Colon (tissue), 2 donors: ENCODE results near the gene ARHGAP12.
"Not testable (repeated sequence)": the region's sequence is repeated elsewhere in the genome, so short reads cannot be mapped to it uniquely, and the experiment has no call there.

Experiments used
- FAIRE-seq: peaks from 2 replicates; lab custom pipeline; 2012; peaks lifted over from hg19 to GRCh38; lab: Jason Lieb, UNC
- donor health status: control.
- donor health status: control.

Gene ARHGAP12

GRCh38 chr10:31768935-31769334 lies 159.7 kb downstream of the ARHGAP12 start:
- FAIRE-seq: not testable (repeated sequence)

GRCh38 chr10:31768467-31768866 lies 160.2 kb downstream of the ARHGAP12 start:
- no peak for FAIRE-seq

- no peak for FAIRE-seq
These were observed 163.1 kb downstream of the ARHGAP12 start for GRCh38 chr10:31765541-31765940.

GRCh38 chr10:31762316-31762715 lies 166.3 kb downstream of the ARHGAP12 start:
- FAIRE-seq: no peak

- FAIRE-seq: no peak
These were observed 167.5 kb downstream of the ARHGAP12 start for GRCh38 chr10:31761156-31761555.

GRCh38 chr10:31760674-31761081 lies 168.0 kb downstream of the ARHGAP12 start:
- FAIRE-seq: no peak

DNA sequence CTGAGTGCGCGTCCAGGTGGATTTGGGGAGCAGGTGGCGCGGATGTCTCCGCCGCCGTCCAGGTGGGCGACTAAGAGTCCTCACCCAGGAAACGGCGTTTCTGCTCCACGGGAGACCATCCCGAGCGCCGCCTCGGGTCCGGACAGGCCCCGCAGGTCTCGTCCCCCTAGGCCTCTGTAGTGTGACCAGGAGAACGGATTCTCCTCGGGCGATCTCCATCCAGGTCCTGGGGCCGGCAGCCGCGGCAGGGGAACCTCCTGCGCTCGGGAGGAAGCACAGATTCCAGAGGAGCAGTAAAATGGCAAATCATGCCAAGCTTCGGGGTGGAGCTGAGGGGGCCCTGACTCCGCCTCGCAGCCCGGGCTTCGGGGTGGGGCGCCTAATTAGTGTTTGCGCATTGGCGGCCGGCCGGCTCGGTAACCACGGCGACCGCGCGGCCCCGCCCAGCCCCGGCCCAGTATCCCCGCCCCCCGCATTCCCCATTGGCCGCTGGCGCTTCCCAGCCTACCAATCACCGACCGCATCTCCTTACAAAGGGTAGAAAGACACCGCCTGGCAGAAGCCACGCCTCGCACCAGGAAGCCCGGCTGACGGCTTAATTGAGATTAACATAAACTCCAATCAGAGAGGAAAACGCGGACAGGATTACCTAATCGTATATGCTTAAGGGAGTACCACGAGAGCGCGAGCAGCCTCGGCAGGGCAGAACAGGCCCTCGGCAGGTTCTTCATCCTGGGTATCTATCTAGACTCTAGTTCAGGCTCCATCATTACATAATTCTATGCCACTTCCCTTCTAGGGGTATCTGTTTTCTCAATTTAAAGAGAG lies 168.6 kb downstream of the ARHGAP12 start:
- peak; percentile 5 for FAIRE-seq

DNA sequence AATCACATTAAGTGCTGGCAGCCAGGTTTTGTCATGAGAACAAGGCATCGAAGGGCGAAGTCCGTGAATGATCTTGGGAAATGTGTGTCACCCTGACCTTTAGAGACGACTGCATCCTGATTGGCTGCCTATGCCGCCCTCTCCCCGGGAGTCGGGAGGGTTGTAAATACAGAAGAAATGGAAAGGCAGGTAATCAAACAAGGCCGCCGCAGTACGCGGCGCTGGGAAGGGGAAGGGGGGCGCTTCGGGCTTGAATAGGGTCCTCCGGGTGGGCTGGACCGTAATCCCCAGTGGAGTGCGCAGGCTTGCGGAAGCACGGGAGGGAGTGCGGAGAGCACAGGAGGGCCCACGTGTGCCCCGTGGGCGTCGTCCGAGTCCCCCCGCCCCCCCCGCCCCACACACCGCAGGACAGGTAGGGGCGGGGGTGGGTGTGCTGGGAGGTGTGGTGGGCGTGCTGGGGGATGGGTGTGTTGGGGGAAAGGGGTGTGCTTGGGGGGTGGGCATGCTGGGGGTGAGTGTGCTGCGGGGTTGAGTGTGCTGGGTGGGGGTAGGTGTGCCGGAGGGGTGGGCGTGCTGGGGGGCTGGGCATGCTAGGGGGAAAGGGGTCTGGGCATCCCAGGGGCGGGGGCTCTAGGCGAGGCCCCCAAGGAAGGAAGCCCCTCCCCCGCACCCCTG lies 169.4 kb downstream of the ARHGAP12 start:
- no peak for FAIRE-seq

- no peak for FAIRE-seq
These were observed 170.1 kb downstream of the ARHGAP12 start for GRCh38 chr10:31758495-31758894.

- no peak for FAIRE-seq
These were observed 170.8 kb downstream of the ARHGAP12 start for GRCh38 chr10:31757831-31758230.

DNA sequence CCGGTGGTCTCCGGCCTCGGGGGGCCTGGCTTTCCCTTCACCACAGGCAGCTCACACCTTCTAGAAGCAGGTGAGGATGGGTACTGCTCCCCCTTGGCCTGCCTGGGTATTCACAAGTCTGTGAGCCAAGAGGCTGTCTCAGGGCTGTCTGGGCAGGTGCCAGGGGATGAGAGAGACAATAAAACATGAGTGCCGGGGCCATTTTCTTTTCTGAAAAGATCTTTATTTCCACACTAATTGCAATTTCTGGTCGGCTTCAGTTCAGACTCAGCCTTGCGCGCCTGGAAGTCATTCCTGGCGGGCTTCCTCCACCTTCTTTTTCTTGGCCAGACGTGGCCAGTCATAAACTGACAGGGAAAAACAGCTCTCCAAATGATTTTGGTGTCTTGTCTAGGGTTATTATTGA lies 171.2 kb downstream of the ARHGAP12 start:
- no peak for FAIRE-seq

DNA sequence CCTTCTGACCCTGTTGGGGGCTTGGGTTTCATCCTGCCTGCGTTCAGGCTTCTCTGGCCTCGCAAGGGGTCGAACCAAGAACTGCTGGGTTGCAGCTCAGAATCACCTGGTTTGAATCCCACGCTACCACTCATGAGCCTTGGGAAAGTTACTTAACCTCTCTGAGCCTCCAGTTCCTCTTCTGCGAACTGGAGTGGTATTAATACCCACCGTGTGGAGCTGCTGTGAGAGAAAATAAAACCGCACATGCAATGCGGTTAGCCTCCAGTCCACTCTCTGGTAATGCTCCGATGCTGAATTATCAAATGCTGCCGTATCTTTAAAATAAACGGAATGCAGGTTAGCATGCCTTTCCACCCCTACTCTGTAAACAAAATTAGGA lies 171.9 kb downstream of the ARHGAP12 start:
- no peak for FAIRE-seq

GRCh38 chr10:31756101-31756728 lies 172.4 kb downstream of the ARHGAP12 start:
- FAIRE-seq: no peak
